Hematopoietic multipotent progenitor cell treated with erythropoietin and hydrocortisone succinate and interleukin-3 and kit ligand, for 15 days (in vitro differentiated cells): ENCODE measurements around the gene RYK.
A peak's percentile ranks its signal among the peaks of the same experiment; 100 is the strongest.
"Not testable (repeated sequence)": the region's sequence is repeated elsewhere in the genome, so short reads cannot be mapped to it uniquely, and the experiment has no call there.

Source experiments
- DNase-seq: peaks from one replicate; pipeline ENCODE4 v3.0.0-alpha.2; 2015; ENCODE audit warnings: low spot score

RYK gene

DNA sequence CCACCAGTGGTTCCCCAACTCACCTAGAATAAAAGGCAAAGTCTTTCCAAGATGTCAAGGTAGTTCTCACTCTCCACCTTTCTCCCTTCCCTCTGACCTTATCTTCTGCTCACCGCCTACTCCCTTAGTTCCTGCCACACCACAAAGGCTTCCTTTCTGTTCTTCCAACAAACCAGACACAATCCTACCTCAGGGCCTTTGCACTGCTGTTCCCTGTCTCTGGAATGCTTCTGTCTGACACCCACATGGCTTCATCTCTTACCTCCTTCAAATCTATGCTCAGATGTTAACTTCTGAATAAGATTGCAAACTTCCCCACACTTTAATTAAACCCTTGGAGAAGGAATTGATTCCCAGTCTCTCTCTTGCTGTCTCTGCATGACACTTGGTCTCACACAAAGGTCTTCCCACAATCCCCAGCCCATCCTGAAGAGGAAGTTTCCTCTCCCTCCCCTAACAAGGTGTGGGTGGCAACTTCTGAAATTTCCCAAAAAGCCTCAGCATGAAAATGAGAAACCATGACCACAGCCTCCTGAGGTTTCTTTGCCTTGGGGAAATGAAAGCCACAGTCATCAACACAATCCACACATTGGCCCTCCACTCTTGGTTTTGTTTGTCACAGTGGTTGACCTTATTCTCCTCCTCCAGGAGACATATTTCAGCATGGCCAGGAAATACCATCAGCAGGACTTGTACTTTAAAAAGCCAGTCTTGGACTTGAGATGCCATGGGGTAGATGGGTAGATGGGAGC lies 3.0 kb upstream of the RYK start:
- DNase-seq: no peak

DNA sequence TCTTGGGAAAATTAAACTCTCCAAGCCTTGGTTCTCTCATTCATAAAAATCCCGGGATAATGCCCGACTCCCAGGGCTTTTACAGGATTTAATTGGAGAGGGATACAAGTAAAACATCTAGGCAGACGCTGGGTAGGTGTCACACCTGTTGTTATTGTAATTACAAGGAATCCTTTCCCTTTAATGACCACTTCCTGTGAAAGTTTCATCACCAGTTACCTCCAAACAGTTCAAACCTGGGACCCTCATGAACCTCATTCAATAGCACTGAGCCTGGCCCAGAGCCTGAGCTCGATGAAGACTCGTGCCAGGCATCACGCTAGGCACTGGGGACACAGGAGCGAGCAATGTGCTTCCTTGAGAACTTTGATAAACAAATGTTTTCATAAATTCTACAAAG lies 2.1 kb upstream of the RYK start:
- DNase-seq: no peak

DNA sequence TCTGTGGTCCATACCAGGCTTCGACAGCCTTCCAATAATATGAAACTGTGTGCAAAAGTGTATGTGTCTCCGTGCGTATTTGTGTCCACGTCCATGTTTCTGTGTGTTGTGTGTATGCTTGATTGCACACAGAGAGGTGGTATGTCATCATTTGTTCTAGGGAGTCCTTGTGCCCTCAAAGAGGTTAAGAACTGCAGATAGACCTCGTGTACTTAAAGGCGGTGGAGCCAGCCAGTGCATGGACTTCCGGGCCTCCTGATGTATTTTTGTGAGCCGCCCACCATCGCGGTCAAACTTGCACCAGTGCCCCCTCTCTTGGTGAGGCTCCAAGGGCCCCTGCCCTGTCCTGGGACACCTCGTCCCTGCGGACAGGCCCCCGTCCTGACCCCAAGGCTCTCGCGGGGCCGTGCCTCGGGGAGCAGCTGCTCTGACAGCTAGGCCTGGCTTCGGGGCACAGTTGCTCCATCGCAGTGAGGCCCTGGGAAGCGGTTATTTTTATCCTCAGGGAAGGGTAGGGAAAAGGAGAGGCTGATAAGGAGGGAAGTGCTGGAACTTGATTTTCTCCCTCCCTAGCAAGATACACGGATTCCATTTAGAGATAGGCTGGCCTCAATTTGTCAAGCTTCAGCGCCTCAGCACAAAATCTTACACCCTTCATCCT lies 1.2 kb upstream of the RYK start:
- DNase-seq: no peak

DNA sequence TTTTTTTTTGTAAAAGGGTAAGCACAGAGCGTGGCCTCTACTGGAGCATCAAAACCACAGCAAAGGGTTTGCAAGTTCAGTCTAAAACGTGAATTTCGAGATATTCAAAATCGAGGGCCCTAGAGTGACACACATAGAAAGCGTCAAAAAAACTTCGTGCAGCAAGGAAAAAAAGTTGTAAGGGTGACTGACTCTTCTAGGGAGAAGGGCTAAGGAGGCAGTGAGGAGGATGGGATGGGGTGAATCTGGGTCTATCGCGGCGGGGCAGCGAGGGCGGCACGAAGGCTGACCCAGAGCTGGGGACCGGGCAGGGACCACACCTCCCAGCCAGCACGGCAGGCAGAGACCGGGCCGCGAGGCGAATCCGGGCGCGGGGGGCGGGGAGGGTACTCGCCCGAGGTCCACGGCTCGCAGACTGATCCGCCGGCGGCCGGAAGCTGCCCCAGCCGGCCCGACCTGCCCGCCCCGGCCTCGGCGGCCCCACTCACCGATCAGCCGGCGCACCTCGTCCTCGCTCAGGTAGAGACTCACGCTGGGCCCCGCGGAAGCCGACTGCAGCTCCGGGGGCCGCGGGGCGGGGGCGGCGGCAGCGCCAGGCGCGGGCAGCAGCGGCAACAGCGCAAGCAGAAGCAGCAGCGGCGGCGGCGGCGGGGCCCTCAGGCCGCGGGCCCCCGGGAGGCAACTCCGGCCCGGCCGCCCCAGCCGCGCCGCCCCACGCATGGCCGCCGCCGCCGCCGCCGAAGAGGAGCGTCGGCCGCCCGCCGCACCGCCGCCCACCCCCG lies 533 bp downstream of the RYK start:
- peak; percentile 19 for DNase-seq

DNA sequence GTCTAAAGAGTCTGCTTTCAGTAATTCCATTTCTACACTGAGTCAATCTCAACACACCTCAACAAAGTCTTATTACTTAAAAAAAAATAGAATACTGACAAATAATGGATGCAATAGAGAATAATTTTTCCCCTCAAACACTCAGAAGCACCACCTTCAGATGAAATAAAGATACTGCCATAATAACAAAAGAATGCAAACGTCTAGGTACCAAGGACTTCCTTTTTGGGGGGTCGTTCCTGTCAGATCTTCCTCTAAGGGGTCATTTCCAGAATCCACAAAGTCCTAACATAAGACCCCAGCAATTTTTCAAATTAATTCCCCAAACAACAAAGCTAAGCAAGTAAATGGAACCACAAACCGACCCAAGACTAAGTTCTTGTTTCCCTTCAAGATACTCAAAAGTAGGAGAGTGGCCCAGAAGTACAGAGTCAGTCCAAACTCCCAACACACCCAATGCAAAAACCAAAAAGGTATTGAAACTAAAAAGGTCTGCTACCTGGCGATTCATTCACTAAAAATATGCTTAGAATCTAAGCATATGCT lies 1.3 kb downstream of the RYK start:
- no peak for DNase-seq

DNA sequence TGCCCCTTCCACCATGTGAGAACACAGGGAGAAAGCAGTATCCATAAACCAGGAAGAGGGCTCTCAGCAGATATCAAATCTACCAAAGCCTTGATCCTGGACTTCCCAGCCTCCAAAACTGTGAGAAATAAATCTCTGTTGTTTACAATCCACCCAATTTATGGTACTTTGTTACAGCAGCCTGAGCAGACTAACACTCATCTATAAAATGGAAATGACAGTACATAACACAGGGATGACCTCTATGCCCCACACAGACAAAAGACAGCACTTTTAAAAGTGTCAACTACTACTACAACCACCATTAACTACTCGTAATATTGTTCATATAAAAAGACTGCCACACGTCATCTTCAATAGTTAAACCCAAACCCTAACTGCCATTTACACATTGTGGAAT lies 5.7 kb downstream of the RYK start:
- DNase-seq: no peak

DNA sequence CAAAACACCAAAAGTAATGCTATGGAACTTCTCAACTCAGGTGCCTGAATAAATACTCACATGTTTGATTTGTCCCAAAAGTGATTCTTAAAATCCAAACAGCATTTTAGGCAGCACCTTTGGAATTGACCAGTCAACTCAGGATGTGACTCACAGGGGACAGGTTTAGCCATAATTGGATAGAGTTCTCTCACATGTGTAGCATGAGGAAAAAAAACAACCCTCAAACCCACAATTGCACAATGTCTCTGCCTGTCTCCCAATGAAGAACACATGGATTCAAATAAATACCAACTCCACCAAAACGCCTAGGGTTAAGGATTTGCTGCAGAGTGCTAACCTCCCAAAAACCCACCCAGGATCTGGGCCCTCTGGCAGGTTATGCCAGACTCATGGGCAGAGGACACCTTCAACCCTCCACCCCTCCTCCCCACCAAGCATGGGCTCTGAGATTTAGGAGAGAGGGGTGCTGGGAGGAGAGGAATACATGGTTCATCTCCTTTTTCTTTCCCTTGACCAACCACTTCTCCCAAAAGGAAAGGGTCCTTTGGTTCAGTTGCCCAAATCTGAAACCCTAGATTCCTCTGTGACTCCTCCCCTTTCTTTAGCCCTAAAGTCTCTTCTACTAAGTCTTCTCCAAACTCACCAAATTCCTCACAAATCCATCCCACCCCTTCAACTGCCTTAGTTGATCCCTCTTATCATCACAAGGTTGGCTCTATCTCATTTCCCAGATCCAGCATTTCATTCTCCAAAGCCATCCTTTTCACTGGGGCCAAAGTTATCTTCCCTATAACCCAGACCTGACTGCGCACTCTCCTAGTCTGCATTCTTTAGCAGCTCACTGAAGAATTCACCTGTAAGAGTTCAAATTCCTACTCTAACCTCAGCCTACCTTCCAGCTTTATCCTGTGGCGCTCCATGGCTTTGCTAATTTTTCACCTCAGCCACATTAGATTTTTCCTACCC lies 7.7 kb downstream of the RYK start:
- no peak for DNase-seq

DNA sequence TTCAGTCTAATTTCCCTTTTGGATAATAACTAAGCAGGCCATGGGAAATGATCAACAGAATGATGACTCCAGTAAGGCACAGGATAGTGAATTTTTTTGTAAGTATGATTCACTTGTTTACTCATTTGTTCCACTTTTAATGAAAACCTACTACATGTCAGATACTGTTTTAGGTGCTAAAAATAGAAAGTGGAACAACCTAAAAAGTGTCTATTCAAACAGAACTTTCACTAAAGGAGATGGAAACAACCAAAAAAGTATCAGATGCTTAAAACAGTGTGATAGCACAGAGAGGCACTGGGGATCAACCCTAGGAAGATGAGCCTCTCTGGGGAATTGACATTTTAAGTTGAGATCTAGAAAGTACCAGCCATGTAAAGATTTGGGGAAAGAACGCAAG lies 11.1 kb downstream of the RYK start:
- no peak for DNase-seq

DNA sequence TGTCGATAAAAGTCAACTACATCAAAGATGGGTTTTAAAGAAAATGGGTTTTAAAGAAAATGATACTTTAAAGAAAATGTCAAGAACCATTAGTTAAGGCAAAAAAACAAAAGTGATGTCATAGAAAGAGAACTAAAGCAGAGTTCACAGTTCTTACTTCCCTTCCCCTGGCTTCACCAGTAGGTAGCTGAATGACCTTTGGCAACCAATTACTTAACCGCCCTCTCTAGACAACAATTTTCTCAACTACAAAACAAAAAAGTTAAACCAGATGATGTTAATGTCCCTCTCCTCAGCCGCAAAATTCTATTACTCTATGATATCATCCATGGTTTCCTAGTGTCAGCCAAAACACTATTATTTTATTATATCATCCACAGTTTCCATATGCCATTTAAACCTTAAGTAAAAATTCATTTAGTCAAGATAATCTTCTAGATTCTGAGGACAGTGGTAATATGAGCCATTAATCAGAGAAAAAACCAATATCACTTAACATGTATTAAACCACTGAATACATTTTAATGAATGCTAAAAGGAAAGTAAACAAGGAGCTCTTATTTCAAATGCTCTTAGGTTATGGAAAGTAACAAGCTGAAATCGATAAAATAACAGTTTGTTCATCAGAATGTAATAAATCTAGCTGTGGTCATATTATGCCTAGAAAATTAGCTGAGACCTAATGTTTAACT lies 13.1 kb downstream of the RYK start:
- no peak for DNase-seq

DNA sequence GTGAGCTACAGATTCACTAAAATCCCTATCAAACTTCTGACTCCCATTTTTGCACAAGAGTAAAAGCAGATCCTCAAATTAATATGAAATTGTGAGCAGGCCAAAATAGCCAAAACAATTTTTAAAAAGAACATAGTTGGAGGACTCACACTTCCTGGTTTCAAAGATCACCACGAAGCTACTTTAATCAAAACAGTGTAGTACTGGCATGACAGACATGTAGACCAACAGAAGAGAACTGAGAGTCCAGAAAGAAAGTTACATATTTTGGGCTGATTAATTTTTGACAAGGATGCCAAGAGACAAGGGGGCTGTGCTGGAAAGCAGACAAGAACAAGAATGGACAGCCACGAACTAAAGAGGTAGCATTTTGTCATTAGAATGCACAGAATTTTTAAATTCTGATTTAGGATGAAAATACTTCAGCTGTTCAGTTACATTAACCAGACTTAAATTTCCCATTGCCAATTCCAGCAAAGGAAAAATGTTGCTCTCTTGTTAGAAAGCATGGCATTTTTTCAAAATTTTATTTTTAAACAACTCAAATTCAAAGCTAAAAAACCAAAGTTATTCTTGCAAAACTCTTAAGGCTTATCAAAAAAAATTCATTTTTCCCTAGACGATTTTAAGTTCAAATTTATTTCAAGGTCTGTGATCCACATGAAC lies 14.0 kb downstream of the RYK start:
- DNase-seq: no peak

DNA sequence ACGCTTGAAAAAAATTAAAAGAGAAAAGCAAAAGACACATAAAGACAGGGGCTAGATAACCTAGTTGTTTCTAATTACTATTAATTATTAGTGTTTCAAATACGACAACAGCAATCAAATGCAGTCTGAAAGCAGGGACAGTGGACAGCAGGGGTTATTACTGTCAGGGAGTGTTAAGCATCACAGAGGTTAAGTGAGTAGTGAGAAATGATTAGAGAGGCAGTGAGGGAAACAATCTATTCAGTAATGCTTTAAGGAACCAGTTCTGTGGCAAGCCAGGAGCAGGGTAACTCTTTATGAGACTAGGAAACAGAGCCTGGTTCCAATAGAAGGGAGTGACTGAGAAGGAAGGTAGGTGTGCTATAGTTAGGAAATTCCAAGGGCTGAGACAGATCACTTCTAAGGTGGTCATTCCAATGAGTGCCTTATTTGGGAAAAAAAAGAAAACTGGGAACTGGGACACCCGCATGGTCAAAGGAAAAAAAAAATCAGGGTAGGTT lies 15.0 kb downstream of the RYK start:
- no peak for DNase-seq

DNA sequence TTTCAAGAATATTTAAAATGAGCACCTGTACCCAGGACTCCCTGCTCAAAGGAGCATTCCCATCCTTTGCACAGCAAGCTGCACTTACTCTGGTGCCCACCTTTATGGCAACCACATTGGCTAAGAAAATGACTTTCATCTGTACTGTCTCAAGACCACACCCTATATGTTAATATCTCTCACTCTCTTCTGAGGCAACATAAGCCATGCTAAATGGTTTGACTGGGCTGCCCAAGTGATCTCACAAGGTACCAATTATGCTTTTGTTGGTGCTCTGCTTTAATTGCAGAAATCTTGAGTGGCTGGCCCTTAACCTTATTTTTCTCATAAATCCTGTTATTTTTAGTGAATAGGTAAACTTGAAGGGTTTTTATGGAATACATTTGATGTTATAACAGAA lies 17.7 kb downstream of the RYK start:
- DNase-seq: no peak

DNA sequence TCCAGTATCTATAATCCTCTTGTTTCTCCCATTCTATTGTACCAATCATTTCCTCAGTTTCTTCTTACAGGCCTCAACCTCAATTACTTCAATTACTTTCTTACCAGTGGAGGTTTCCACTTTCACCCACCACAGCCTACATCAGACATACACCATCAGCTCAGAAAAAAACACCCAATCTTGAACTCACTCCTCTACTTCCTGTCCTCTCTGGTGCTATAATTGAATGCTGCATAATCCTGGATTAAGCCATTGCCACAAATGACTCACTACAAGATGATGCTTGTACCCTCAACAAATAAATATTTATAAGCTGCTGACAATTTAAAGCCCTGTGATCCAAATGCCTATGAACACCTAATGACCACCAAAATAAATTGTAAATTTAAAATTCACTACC lies 18.5 kb downstream of the RYK start:
- DNase-seq: no peak

DNA sequence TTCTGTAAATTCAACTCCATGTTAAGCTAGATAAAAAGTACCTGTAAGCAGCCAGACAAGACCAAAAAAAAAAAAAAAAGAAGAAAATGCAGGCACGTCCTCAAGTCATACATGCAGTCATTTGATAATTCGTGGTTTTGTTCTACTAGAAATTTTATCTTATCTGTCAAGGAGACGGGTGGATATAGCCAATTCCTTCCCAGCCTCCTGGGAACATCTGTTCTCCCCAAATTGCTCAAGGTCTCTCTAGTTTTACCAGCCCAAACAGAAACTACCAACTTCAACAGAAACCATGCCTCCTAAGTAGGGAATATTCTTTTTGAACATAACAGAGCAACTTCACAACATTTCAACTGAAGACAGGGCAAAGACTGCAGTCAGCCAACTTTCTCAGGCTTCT lies 19.5 kb downstream of the RYK start:
- DNase-seq: no peak

DNA sequence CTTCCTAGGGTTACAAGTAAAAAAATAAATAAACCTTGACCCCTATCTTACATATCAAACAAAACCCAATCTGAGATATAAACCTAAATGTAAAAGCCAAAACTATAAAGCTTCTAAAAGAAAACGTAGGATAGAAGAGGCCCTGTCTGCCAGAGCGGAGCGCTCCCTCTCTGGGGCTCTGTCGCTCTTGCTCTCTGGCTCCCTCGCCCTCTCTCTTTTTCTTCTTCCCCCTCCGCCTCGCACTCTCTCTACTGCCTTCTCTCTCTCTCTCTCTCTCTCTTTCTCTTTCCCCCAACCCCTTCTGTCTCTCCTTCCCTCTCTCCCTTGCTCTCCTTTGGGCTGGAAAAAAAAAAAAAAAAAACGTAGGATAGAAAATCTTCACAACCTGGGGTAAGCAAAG lies 21.6 kb downstream of the RYK start:
- DNase-seq: no peak

DNA sequence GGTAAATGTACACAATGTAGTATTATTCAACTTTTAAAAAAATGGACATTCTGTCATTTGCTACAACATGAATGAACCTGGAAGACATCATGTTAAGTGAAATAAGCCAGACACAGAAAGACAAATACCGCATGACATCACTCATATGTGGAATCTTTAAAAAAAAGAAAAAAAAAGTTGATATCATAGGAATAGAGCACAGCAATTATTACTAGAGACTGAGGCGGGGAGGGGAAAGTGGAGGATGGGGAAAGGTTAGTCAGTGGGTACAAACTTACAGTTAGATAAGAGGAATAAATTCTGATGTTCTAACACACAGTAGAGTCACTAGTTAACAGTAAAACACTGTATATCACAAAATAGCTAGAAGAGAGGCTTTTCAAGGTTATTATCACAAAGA lies 22.2 kb downstream of the RYK start:
- DNase-seq: no peak

DNA sequence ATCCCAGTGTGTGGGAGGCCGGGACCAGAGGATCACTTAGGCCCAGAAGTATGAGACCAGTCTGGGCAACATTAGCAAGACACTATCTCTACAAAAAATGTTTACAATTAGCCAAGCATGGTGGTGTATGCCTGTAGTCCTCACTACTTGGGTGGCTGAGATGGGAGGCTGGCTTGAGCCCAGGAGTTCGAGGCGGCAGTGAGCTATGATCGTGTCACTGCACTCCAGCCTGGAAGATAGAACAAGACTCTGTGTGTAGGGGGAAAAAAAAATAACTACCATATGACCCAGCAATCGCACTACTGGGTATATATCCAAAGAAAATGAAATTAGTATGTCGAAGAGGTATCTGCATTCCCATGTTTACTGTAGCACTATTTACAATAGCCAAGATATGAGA lies 22.6 kb downstream of the RYK start:
- no peak for DNase-seq

DNA sequence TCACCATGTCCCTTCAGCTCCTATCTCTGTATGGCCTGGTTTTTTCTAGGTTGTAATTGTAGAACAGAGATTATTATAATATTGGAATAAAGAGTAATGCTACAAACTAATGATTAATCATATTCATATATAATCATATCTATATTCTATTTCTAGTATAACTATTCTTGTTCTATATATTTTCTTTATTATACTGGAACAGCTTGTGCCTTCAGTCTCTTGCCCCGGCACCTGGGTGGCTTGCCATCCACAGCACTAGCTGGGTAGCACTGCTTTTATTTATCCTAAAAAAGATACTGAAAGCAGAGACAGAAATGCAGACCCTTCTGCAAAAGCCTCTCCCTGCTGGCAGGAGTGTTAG lies 25.9 kb downstream of the RYK start:
- DNase-seq: not testable (repeated sequence)

DNA sequence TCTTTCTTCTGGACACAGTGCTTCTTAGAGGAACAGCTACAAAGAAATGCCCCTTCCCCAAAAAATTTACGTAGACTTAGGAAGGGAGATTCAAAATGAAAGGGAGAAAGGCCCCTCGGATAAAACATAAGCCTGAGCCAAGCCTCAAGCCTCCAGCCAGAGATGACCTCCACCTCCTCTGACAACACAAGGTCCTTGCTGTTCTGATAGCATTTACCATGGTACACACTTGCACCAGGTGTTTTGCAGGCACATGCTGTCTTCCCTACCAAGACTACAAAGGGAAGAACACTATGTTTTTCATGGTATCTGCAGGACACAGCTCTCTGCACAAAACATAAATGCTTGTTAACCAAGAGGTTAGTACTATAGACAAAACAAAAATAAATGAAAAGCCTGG lies 27.8 kb downstream of the RYK start:
- DNase-seq: no peak

DNA sequence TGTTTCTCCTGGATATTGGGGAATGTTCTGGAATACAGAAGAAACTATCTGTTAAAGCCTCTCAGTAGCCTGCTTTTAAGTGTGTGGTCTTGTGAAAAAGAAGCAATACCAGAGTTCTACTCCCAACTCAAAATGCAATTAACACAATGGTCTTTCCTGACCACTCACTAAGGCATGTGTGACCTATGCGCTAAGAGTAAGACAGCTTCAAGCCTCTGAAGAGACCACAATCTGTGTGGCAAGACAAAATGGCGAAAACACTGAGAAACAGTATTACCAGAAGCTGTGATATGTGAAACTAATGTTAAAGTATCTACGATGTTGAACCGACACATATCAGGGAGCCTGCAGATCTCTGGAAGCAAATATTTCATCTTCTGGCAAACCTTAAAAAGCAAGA lies 33.8 kb downstream of the RYK start:
- no peak for DNase-seq
